ENCODE measurements around the gene FAH. TPM values are rescaled to one million over a fixed set of nuclear protein-coding genes. Genes with fewer than 3 reads are reported as not detected.
"Not testable (repeated sequence)": the region's sequence is repeated elsewhere in the genome, so short reads cannot be mapped to it uniquely, and the experiment has no call there.

The FAH gene
- polyA plus RNA-seq, 1 experiment: 53.0 TPM

- CTCF ChIA-PET: interaction anchor here (0.8 kb wide), 1 partner anchor 94 kb away, joined by 3 read pairs; no protein-coding TSS in a partner anchor
- no peaks in the 10 kb centered on the region for H3K27me3 ChIP-seq (ENCODE audit: control insufficient read depth, insufficient read depth, low read length)
- H3K9me3 ChIP-seq (ENCODE audit: control insufficient read depth, insufficient read depth, low read length): no peaks in the 10 kb centered on the region; the same call in 1 of the 2 replicates
- H3K27ac ChIP-seq (ENCODE audit: low read depth, low read length): peak overlapping the region; percentile 11
- DNase-seq (ENCODE audit: low read depth, low spot score): no peak
- peak overlapping the region; percentile 90 for H3K4me3 ChIP-seq (ENCODE audit: low read depth, low read length)
- TF ChIP-seq, protein P1, sequence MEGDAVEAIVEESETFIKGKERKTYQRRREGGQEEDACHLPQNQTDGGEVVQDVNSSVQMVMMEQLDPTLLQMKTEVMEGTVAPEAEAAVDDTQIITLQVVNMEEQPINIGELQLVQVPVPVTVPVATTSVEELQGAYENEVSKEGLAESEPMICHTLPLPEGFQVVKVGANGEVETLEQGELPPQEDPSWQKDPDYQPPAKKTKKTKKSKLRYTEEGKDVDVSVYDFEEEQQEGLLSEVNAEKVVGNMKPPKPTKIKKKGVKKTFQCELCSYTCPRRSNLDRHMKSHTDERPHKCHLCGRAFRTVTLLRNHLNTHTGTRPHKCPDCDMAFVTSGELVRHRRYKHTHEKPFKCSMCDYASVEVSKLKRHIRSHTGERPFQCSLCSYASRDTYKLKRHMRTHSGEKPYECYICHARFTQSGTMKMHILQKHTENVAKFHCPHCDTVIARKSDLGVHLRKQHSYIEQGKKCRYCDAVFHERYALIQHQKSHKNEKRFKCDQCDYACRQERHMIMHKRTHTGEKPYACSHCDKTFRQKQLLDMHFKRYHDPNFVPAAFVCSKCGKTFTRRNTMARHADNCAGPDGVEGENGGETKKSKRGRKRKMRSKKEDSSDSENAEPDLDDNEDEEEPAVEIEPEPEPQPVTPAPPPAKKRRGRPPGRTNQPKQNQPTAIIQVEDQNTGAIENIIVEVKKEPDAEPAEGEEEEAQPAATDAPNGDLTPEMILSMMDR (IDR thresholded peaks at IDR 0.05; ENCODE audit: low read depth, low read length): no peak
- POLR2A ChIA-PET: interaction anchor here (0.7 to 1.0 kb wide), 2 partner anchors 9 to 20 kb away, joined by 3 read pairs; no protein-coding TSS in a partner anchor
These were observed 1.1 kb downstream of the FAH start for GRCh38 chr15:80153900-80154299.

GRCh38 chr15:80154336-80154735, 1.5 kb downstream of the FAH start:
- POLR2A ChIA-PET: interaction anchor here (1.0 kb wide), 1 partner anchor 19 kb away, joined by 3 read pairs; no protein-coding TSS in a partner anchor

DNA sequence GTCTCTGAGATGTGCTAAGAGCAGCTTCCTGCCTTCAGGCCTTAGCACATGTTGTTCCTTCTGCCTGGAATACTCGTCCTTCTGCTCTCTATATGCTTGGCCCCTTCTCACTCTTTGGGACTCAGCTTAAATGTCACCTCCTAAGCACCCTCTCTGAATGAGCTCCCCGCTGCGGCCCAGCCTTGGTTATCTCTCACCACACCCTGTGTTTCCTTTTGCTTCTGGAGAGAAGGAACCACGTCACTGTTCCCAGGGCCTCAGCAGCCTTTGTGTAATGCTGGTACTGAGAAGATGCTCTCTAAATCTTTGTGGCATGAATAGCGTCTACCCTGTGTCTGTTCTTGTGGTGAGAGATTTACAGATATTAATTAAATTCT, 2.2 kb downstream of the FAH start:
- TF ChIP-seq, protein P1 (IDR thresholded peaks at IDR 0.05; ENCODE audit: low read depth, low read length): no peak
- ChIA-PET POLR2A (no interaction called here), CTCF (no interaction called here)
- H3K4me3 ChIP-seq (ENCODE audit: low read depth, low read length): no peak overlapping the region
- no peaks in the 10 kb centered on the region for H3K27me3 ChIP-seq (ENCODE audit: control insufficient read depth, insufficient read depth, low read length)
- no peak for DNase-seq (ENCODE audit: low read depth, low spot score)
- H3K9me3 ChIP-seq (ENCODE audit: control insufficient read depth, insufficient read depth, low read length): no peaks in the 10 kb centered on the region; the same call in 1 of the 2 replicates
- H3K27ac ChIP-seq (ENCODE audit: low read depth, low read length): no peak overlapping the region

More at GRCh38 chr15:80154336-80154735, 1.5 kb downstream of the FAH start:
- no peaks in the 10 kb centered on the region for H3K27me3 ChIP-seq (ENCODE audit: control insufficient read depth, insufficient read depth, low read length)
- TF ChIP-seq, protein P1 (IDR thresholded peaks at IDR 0.05; ENCODE audit: low read depth, low read length): no peak
- H3K9me3 ChIP-seq (ENCODE audit: control insufficient read depth, insufficient read depth, low read length): no peaks in the 10 kb centered on the region; the same call in 1 of the 2 replicates
- H3K4me3 ChIP-seq (ENCODE audit: low read depth, low read length): no peak overlapping the region
- DNase-seq (ENCODE audit: low read depth, low spot score): no peak
- CTCF ChIA-PET: no interaction called here
- H3K27ac ChIP-seq (ENCODE audit: low read depth, low read length): no peak overlapping the region

DNA sequence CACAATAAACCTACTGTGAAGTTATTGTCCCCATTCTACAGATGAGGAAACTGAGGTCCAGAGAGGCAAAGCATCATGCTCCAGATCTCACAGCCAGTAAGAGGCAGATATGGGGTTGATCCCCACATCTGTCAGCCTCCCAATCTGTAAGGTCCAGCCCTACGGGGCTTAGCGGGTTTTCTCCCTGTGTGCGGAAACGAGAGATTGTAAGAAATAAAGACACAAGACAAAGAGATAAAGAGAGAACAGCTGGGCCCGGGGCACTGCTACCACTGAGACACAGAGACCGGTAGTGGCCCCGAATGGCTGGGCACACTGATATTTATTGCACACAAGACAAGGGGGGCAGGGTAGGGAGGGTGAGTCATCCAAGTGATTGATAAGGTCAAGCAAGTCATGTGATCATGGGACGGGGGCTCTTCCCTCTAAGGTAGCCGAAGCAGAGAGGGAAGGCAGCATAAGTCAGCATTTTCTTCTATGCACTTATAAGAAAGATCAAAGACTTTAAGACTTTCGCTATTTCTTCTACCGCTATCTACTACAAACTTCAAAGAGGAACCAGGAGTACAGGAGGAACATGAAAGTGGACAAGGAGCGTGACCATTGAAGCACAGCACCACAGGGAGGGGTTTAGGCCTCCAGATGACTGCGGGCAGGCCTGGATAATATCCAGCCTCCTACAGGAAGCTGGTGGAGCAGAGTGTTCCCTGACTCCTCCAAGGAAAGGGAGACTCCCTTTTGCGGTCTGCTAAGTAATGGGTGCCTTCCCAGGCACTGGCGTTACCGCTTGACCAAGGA, 2.8 kb downstream of the FAH start:
- H3K27ac ChIP-seq (ENCODE audit: low read depth, low read length); H3K4me3 ChIP-seq (ENCODE audit: low read depth, low read length); H3K27me3 ChIP-seq (ENCODE audit: control insufficient read depth, insufficient read depth, low read length); DNase-seq (ENCODE audit: low read depth, low spot score); H3K9me3 ChIP-seq (ENCODE audit: control insufficient read depth, insufficient read depth, low read length); POLR2A ChIA-PET: not testable (repeated sequence)
- CTCF ChIA-PET: interaction anchor here (0.6 kb wide), 1 partner anchor 18 kb away, joined by 4 read pairs; no protein-coding TSS in a partner anchor

GRCh38 chr15:80156176-80156720, 3.4 kb downstream of the FAH start:
- no peak for DNase-seq (ENCODE audit: low read depth, low spot score)
- ChIA-PET POLR2A (no interaction called here), CTCF (interaction anchor here (0.6 kb wide), 1 partner anchor 17 kb away, joined by 4 read pairs; no protein-coding TSS in a partner anchor)
- no peak overlapping the region for H3K4me3 ChIP-seq (ENCODE audit: low read depth, low read length)
- TF ChIP-seq, protein P1 (IDR thresholded peaks at IDR 0.05; ENCODE audit: low read depth, low read length): no peak
- no peak overlapping the region for H3K27ac ChIP-seq (ENCODE audit: low read depth, low read length)
- H3K9me3 ChIP-seq (ENCODE audit: control insufficient read depth, insufficient read depth, low read length): no peaks in the 10 kb centered on the region; the same call in 1 of the 2 replicates
- H3K27me3 ChIP-seq (ENCODE audit: control insufficient read depth, insufficient read depth, low read length): no peaks in the 10 kb centered on the region

All from AG04450 (cell line).